H1 (cell line): ENCODE measurements around the gene SPC24. TPM values are rescaled to one million over a fixed set of nuclear protein-coding genes. Genes with fewer than 3 reads are reported as not detected.

Source experiments
- CTCF ChIA-PET: fragments of 300-600 bp; sonication (Branson Sonifier 250); formaldehyde crosslinking; loops from one replicate; lab custom pipeline; 2021; ENCODE audit not compliant: partially characterized antibody; lab: Charles Lee
- POLR2A ChIA-PET: fragments of 300-600 bp; sonication (Branson Sonifier 250); formaldehyde crosslinking; loops from one replicate; lab custom pipeline; 2021; ENCODE audit warnings: inconsistent platforms; ENCODE audit not compliant: partially characterized antibody; lab: Charles Lee
- DNase-seq, 2 experiments: peaks; one replicate each; pipeline versions ENCODE4 v3.0.0 to v3.0.0-alpha.2; 2010 to 2022; ENCODE audit warnings: low spot score in 2 of 2, low read depth in 1 of 2, mixed read lengths in 1 of 2
- FAIRE-seq: peaks from 2 replicates; lab custom pipeline; 2011; peaks lifted over from hg19 to GRCh38; lab: Jason Lieb, UNC
- H2AFZ ChIP-seq: 2 replicates; pipeline ENCODE4 v1.8.1; 2012; ENCODE audit warnings: low read length, inconsistent platforms
- H2AK5ac ChIP-seq: 2 replicates; pipeline ENCODE4 v1.6.1; 2013; ENCODE audit warnings: low read depth, low read length
- H2BK120ac ChIP-seq: replicated peaks from 2 replicates; pipeline ENCODE3; 2013; ENCODE audit warnings: low read depth, low read length, inconsistent platforms
- H2BK12ac ChIP-seq: 2 replicates; pipeline ENCODE4 v1.6.1; 2013; ENCODE audit warnings: low read depth, low read length
- H2BK15ac ChIP-seq: 2 replicates; pipeline ENCODE4 v1.6.1; 2013; ENCODE audit warnings: low read length
- H2BK20ac ChIP-seq: 2 replicates; pipeline ENCODE4 v1.6.1; 2013; ENCODE audit warnings: low read length
- H2BK5ac ChIP-seq: 2 replicates; pipeline ENCODE4 v1.6.1; 2013; ENCODE audit warnings: low read depth, low read length
- H3K14ac ChIP-seq: 2 replicates; pipeline ENCODE4 v1.6.1; 2013; ENCODE audit warnings: inconsistent platforms; ENCODE audit not compliant: insufficient read length
- H3K18ac ChIP-seq: 2 replicates; pipeline ENCODE4 v1.6.1; 2013; ENCODE audit warnings: low read length; ENCODE audit errors: extremely low read depth
- H3K23ac ChIP-seq: 2 replicates; pipeline ENCODE4 v1.6.1; 2013; ENCODE audit warnings: inconsistent platforms; ENCODE audit not compliant: insufficient read length
- H3K23me2 ChIP-seq: 2 replicates; pipeline ENCODE4 v1.6.1; 2013; ENCODE audit warnings: low read depth, low read length
- H3K27ac ChIP-seq: 2 replicates; pipeline ENCODE4 v1.6.1; 2011; ENCODE audit warnings: low read depth, low read length, inconsistent platforms
- H3K27me3 ChIP-seq, 4 experiments: replicated peaks in 1 of 4; 1 replicate in 1 of 4; 2 replicates in 3 of 4; pipeline versions ENCODE4 v1.6.1 to v1.8.1; 2011 to 2013; ENCODE audit warnings: low read length in 3 of 4, mild to moderate bottlenecking in 3 of 4, inconsistent platforms in 2 of 4, mixed read lengths in 2 of 4, moderate library complexity in 1 of 4; ENCODE audit not compliant: control insufficient read depth in 3 of 4, insufficient read depth in 3 of 4; ENCODE audit errors: extremely low read depth in 1 of 4
- H3K36me3 ChIP-seq, 4 experiments: 2 replicates each; pipeline versions ENCODE4 v1.6.1 to v1.8.1; 2011 to 2013; ENCODE audit warnings: mild to moderate bottlenecking in 4 of 4, low read length in 3 of 4, moderate library complexity in 2 of 4, control low read depth in 1 of 4, inconsistent platforms in 1 of 4; ENCODE audit not compliant: insufficient read depth in 4 of 4, control insufficient read depth in 2 of 4
- H3K4ac ChIP-seq: replicated peaks from 2 replicates; pipeline ENCODE3; 2013; ENCODE audit warnings: low read length, low read depth, mixed read lengths, inconsistent platforms; ENCODE audit not compliant: insufficient read length
- H3K4me1 ChIP-seq, 4 experiments: replicated peaks in 1 of 4; 1 replicate in 1 of 4; 2 replicates in 3 of 4; pipeline versions ENCODE4 v1.6.1 to v1.8.1; 2011 to 2013; ENCODE audit warnings: low read length in 3 of 4, inconsistent platforms in 2 of 4, mixed read lengths in 1 of 4; ENCODE audit not compliant: insufficient read depth in 4 of 4, control insufficient read depth in 3 of 4
- H3K4me2 ChIP-seq, 2 experiments: 2 replicates each; pipeline versions ENCODE4 v1.6.1 to v1.8.1; 2011 to 2013; ENCODE audit warnings: low read depth in 2 of 2, low read length in 2 of 2, control low read depth in 1 of 2, inconsistent platforms in 1 of 2, mild to moderate bottlenecking in 1 of 2; ENCODE audit not compliant: insufficient read depth in 1 of 2
- H3K4me3 ChIP-seq, 4 experiments: fragments of 200-600, 300-600 bp in 1 of 4; sonication (generic), shearing (Covaris generic), sonication (Bioruptor Twin) in 1 of 4; 2 replicates each; pipeline versions ENCODE4 v1.5.1 to v1.8.1; 2011 to 2016; ENCODE audit warnings: low read length in 4 of 4, low read depth in 3 of 4, control low read depth in 2 of 4, inconsistent platforms in 2 of 4, mild to moderate bottlenecking in 2 of 4, mixed read lengths in 1 of 4, moderate library complexity in 1 of 4; ENCODE audit not compliant: insufficient read depth in 2 of 4; ENCODE audit errors: extremely low read depth in 1 of 4
- H3K56ac ChIP-seq: replicated peaks from 2 replicates; pipeline ENCODE3; 2013; ENCODE audit warnings: low read depth, mild to moderate bottlenecking, mixed read lengths, low read length, inconsistent platforms; ENCODE audit not compliant: insufficient read length
- H3K79me1 ChIP-seq: 2 replicates; pipeline ENCODE4 v1.6.1; 2013; ENCODE audit warnings: low read depth, low read length, control low read depth
- H3K79me2 ChIP-seq, 2 experiments: 2 replicates each; pipeline versions ENCODE4 v1.6.1 to v1.8.1; 2012 to 2013; ENCODE audit warnings: low read length in 2 of 2, mild to moderate bottlenecking in 2 of 2, inconsistent platforms in 1 of 2; ENCODE audit not compliant: insufficient read depth in 2 of 2, control insufficient read depth in 1 of 2
- H3K9ac ChIP-seq, 4 experiments: replicated peaks in 1 of 4; 1 replicate in 1 of 4; 2 replicates in 3 of 4; pipeline versions ENCODE4 v1.6.1 to v1.8.1; 2011 to 2013; ENCODE audit warnings: low read depth in 3 of 4, low read length in 3 of 4, control low read depth in 2 of 4, mild to moderate bottlenecking in 2 of 4, moderate library complexity in 2 of 4, inconsistent platforms in 1 of 4; ENCODE audit errors: extremely low read depth in 1 of 4
- H3K9me3 ChIP-seq, 2 experiments: 2 replicates each; pipeline versions ENCODE4 v1.6.1 to v1.8.1; 2012 to 2013; ENCODE audit warnings: mild to moderate bottlenecking in 2 of 2, moderate library complexity in 2 of 2, control low read depth in 1 of 2, inconsistent platforms in 1 of 2, low read depth in 1 of 2, low read length in 1 of 2, mixed read lengths in 1 of 2; ENCODE audit not compliant: insufficient read depth in 2 of 2
- H4K20me1 ChIP-seq, 2 experiments: replicated peaks in 1 of 2; 2 replicates each; pipeline versions ENCODE3 to v1.8.1; 2011 to 2013; ENCODE audit warnings: inconsistent platforms in 2 of 2, low read length in 2 of 2, mild to moderate bottlenecking in 1 of 2; ENCODE audit not compliant: insufficient read depth in 2 of 2, control insufficient read depth in 1 of 2
- H4K5ac ChIP-seq: 2 replicates; pipeline ENCODE4 v1.6.1; 2013; ENCODE audit warnings: low read length, low read depth, mixed read lengths, inconsistent platforms; ENCODE audit not compliant: insufficient read length
- H4K8ac ChIP-seq: 2 replicates; pipeline ENCODE4 v1.8.0; 2013; ENCODE audit warnings: mild to moderate bottlenecking, moderate library complexity, low read length, inconsistent platforms; ENCODE audit not compliant: insufficient read depth; ENCODE audit errors: extremely low read depth
- H4K91ac ChIP-seq: replicated peaks from 2 replicates; pipeline ENCODE3; 2013; ENCODE audit warnings: low read length, mixed read lengths, inconsistent platforms; ENCODE audit not compliant: insufficient read length
- CBX5 ChIP-seq: fragments of 300-800, 300-1000 bp; sonication (generic); IDR thresholded peaks from 2 replicates; pipeline ENCODE4 v1.7.1; 2016; ENCODE audit warnings: antibody characterized with exemption, low read length, low read depth
- EZH2 ChIP-seq: fragments of 200-600 bp; sonication (generic); IDR thresholded peaks from 2 replicates; pipeline ENCODE4 v1.7.1; 2012; ENCODE audit warnings: low read depth, mild to moderate bottlenecking, moderate library complexity, low read length, inconsistent platforms; ENCODE audit not compliant: severe bottlenecking
- POLR2A ChIP-seq, 2 experiments: IDR thresholded peaks; 1 replicate in 1 of 2; 2 replicates in 1 of 2; pipeline ENCODE4 v1.6.1; 2011; ENCODE audit warnings: low read depth in 2 of 2, low read length in 2 of 2, mild to moderate bottlenecking in 2 of 2; ENCODE audit errors: control extremely low read depth in 1 of 2
- POLR2AphosphoS5 ChIP-seq: IDR thresholded peaks from 2 replicates; pipeline ENCODE4 v1.6.1; 2011; ENCODE audit warnings: low read depth, low read length
- TAF1 ChIP-seq: IDR thresholded peaks from 2 replicates; pipeline ENCODE4 v1.6.1; 2011; ENCODE audit warnings: mild to moderate bottlenecking, low read depth, low read length
- WGBS, 2 experiments: shearing (Covaris generic) in 1 of 2; methylation state at CpG; one replicate each; pipeline versions ENCODE4 v1.1.6 to v1.1.7; 2013 to 2015; ENCODE audit warnings: low lambda C conversion rate in 2 of 2, mixed read lengths in 2 of 2, inconsistent platforms in 1 of 2, low coverage in 1 of 2, missing lambda C conversion rate in 1 of 2; ENCODE audit not compliant: insufficient replicate concordance in 2 of 2, insufficient coverage in 1 of 2, insufficient read length in 1 of 2; ENCODE audit errors: extremely low coverage in 1 of 2, missing lambda C conversion rate in 1 of 2; 5-methylcytosine and 5-hydroxymethylcytosine counted together
- polyA plus RNA-seq, 7 experiments: library from polyadenylated mRNA; depleted of rRNA in 3 of 7; stranded (reverse) in 5 of 7; unstranded in 2 of 7; fragments of >200 nt in 5 of 7; fragments of 200-250 nt in 2 of 7; gene quantifications; 1 replicate in 5 of 7; 2 replicates in 1 of 7; 4 replicates in 1 of 7; pipeline versions ENCODE4 v1.2.1 to v1.2.3, GENCODE V29; 2011 to 2013; ENCODE audit warnings: missing spikeins in 2 of 7, mixed read lengths in 2 of 7
- total RNA-seq: library from RNA; stranded (reverse); fragmentation: NEBNext Ultra II Directional; extraction: Animal tissue kit (Norgen Biotek cat#: 25700); gene quantifications from 2 replicates; pipeline ENCODE4 v1.2.1, GENCODE V29; 2021

The SPC24 gene
- total and polyA plus RNA-seq, 2 of the 8 experiments (the other 6 are each of a cell fraction or from before 2014, with no cell fraction given): 17.7 to 42.4 TPM

DNA sequence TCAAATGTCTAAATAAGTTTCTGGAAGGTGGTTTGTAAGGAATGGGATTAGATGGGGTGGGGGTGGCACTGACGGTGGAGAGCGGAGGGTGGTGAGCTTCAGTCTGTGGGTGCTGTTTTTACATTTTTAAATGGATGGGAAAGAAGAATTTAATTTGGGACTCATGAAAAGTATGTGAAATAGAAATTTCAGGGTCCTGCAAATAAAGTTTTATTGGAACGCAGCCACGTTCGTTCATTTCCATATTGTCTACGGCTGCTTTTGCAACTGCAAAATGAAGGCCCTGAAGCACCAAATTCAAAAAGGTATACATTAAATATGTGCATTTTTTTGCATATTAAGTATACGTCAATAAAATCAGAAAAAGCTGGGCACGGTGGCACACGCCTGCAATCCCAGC lies 31.9 kb upstream of the SPC24 start:
- Histone ChIP-seq H3K18ac (no peak overlapping the region), H2BK15ac (no peak overlapping the region), H2AK5ac (no peak overlapping the region), H3K9ac (no peak overlapping the region), H2AFZ (no peak overlapping the region), H2BK20ac (no peak overlapping the region), H3K79me2 (no peaks in the 10 kb centered on the region), H2BK12ac (no peak overlapping the region), H2BK120ac (no peak overlapping the region), H3K27ac (no peak overlapping the region), H3K23me2 (no peaks in the 10 kb centered on the region), H3K27me3 (no peaks in the 10 kb centered on the region), H3K4me3 (no peak overlapping the region), H3K14ac (no peak overlapping the region), H2BK5ac (no peak overlapping the region), H3K79me1 (no peaks in the 10 kb centered on the region), H3K56ac (no peak overlapping the region), H3K4me1 (no peaks in the 10 kb centered on the region), H4K8ac (no peak overlapping the region), H3K9me3 (no peaks in the 10 kb centered on the region), H3K4ac (no peak overlapping the region), H3K36me3 (peaks cover 0 to 16% (median 2%) of the 10 kb centered on the region in 4 experiments; a peak in 3 of 8 replicates), H4K5ac (no peak overlapping the region), H3K4me2 (no peak overlapping the region), H4K91ac (no peak overlapping the region), H3K23ac (no peak overlapping the region), H4K20me1 (peaks cover 0 to 2% of the 10 kb centered on the region in 2 experiments)
- DNase-seq (no peak), FAIRE-seq (no peak)
- ChIA-PET POLR2A (interaction anchor here (1.5 kb wide), 1 partner anchor 8 kb away, joined by 5 read pairs; no protein-coding TSS in a partner anchor), CTCF (interaction anchor here (0.6 to 2.9 kb wide), 2 partner anchors 16 to 606 kb away, joined by 3 to 10 read pairs; no protein-coding TSS in a partner anchor)
- 96% methylated on average over 9 of the region's 9 CpGs; no CpG with 5 or more reads in 1 of the 2 experiments for WGBS, 2 experiments
- TF ChIP-seq POLR2A (IDR thresholded peaks at IDR 0.05; ENCODE audit: control extremely low read depth in 1 of 2, low read depth in 2 of 2, low read length in 2 of 2) (no peak), EZH2 (no peak), TAF1 (no peak), POLR2AphosphoS5 (no peak), CBX5 (no peak)
